Central memory CD8-positive, alpha-beta T cell (primary cell): ENCODE measurements around the gene HELZ2.

Experiments used
- ATAC-seq: fragments of 150-1000 bp; cut with Tn5 transposase; replicated peaks from 2 replicates; pipeline ENCODE4 v1.10.0; 2022; ENCODE audit warnings: mild to moderate bottlenecking, moderate FRiP score, moderate number of reproducible peaks; ENCODE audit not compliant: poor library complexity, severe bottlenecking; ENCODE audit errors: extremely low read depth
- DNase-seq, 2 donors: peaks; one replicate each; pipeline ENCODE4 v3.0.0; 2021; ENCODE audit warnings: low spot score in 2 of 2
- H3K27ac Mint-ChIP-seq: one replicate; pipeline ENCODE4 v1.8.0; 2022; ENCODE audit warnings: low read depth, mild to moderate bottlenecking, moderate library complexity, mixed read lengths
- H3K27me3 Mint-ChIP-seq: one replicate; pipeline ENCODE4 v1.8.0; 2022; ENCODE audit warnings: mixed read lengths
- H3K36me3 Mint-ChIP-seq: one replicate; pipeline ENCODE4 v1.8.0; 2022; ENCODE audit warnings: mild to moderate bottlenecking, moderate library complexity, mixed read lengths; ENCODE audit not compliant: insufficient read depth
- H3K4me1 Mint-ChIP-seq: one replicate; pipeline ENCODE4 v1.8.0; 2022; ENCODE audit warnings: mixed read lengths
- H3K4me3 Mint-ChIP-seq: one replicate; pipeline ENCODE4 v1.8.0; 2022; ENCODE audit warnings: mild to moderate bottlenecking, moderate library complexity, mixed read lengths
- H3K9me3 Mint-ChIP-seq: one replicate; pipeline ENCODE4 v1.8.0; 2022; ENCODE audit warnings: mixed read lengths

HELZ2 gene

DNA sequence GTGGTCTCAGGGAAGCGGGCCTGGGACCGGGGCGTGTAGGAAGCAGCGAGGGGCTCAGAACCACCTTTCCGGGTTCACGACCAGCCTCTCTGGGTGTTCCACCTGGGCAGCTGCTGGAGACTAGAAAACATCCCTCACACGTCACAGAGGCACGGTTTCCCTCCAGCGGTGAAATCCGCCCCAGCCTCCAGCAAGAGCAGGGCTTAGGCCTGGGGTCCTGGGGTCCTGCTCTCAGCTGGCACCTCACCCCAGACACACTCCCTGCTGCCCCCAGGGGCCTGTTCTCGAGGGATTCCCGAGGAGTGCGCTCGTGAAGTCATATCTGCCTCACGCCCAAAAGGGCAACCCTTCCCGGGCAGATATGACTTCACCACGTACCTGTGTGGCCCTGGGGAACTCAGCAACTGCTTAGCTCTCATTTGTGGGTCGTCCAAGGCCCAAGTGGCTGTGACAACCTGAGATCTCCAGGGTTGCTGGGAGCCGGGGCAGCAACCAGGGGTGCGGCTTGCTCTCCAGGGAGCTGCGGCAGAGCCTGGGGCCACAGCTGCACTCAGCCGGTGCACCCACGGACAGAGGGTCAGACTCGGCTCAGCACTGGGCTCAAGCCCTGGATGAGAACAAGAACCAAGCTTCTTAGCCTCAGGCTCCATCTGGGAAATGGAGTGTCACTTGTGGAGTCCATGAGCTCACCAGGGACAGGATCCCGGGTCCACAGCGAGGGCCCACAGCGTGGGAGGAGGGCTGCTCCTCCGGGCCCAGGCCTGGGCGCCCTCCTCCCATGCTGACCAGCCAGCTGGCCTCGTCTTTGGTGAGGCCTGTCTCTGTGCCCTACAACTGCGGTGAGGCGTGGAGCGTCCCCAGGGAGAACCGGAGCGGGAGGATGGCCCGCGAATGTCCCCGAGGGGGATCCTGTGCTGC, 19.4 kb downstream of the HELZ2 start:
- no peak for DNase-seq

GRCh38 chr20:63553933-63554290, 20.1 kb downstream of the HELZ2 start, which contains the start of gene FNDC11:
TSS of gene FNDC11 (plus strand) at chr20:63554159. CDS start at chr20:63555664, 1,505 bp downstream.
- peak; percentile 4 for ATAC-seq
- Mint-ChIP-seq H3K36me3 (peaks cover 13% of the 10 kb centered on the region), H3K27ac (peak within 1 kb of the TSS; percentile 76), H3K4me3 (peak within 1 kb of the TSS; percentile 75), H3K9me3 (no peaks in the 10 kb centered on the region), H3K27me3 (peaks cover 17% of the 10 kb centered on the region), H3K4me1 (peaks cover 19% of the 10 kb centered on the region)
- DNase-seq: no peak

More for the DNA sequence above, 19.4 kb downstream of the HELZ2 start:
- Mint-ChIP-seq H3K4me3 (peak overlapping the region; percentile 75), H3K27ac (no peak overlapping the region), H3K27me3 (peaks cover 9% of the 10 kb centered on the region), H3K9me3 (no peaks in the 10 kb centered on the region), H3K4me1 (peaks cover 19% of the 10 kb centered on the region), H3K36me3 (peaks cover 13% of the 10 kb centered on the region)
- no peak for ATAC-seq

- Mint-ChIP-seq H3K4me1 (peaks cover 19% of the 10 kb centered on the region), H3K27me3 (peaks cover 22% of the 10 kb centered on the region), H3K36me3 (peaks cover 10% of the 10 kb centered on the region)
Measured at GRCh38 chr20:63553251-63553932, 20.6 kb downstream of the HELZ2 start.

DNA sequence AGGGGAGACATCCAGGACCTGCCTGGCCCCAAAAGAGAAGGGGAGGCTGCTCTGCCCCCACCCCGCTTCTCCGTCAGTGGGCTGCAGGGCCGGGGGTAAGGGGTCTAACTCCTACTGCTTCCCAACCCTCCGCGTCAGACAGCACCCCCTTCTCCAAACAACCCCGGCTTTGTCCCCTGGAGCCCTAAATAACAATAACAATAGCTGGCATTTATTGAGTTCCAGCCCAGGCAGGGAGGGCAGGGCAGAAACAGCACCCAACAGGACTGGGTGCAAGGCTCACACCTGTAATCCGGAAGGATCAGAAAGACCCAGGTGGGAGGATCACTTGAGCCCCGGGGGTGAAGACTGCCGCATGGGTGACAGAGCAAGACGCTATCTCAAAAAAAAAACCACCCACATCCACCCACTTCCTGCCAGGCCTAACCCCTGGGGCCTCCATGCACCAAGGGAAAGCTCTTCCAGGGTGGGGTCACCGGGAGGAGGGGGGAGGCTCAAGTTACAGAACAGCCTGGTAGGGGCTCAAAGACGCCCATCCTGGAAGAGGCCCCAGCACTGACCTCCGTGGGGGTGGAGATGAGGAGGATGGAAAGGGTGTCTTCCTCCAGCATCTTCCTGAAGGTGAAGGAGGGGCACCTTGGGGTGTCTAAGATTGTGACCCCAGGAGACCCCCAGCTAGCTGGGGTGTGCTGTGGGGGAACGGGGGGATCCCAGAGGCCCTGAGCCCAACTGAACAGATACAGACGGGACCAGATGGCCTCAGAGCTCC, 21.4 kb downstream of the HELZ2 start:
- ATAC-seq: peak; percentile 77
- peaks cover 22% of the 10 kb centered on the region for H3K27me3 Mint-ChIP-seq
- H3K9me3 Mint-ChIP-seq: no peaks in the 10 kb centered on the region
- H3K27ac Mint-ChIP-seq: peak overlapping the region; percentile 76
- peaks cover 10% of the 10 kb centered on the region for H3K36me3 Mint-ChIP-seq
- peaks cover 19% of the 10 kb centered on the region for H3K4me1 Mint-ChIP-seq
- peak overlapping the region; percentile 75 for H3K4me3 Mint-ChIP-seq
- DNase-seq: peak; percentile 57 to 68

More at GRCh38 chr20:63553251-63553932, 20.6 kb downstream of the HELZ2 start:
- Mint-ChIP-seq H3K27ac (peak overlapping the region; percentile 76), H3K4me3 (peak overlapping the region; percentile 75), H3K9me3 (no peaks in the 10 kb centered on the region)
- peak; percentile 83 to 91 for DNase-seq
- peak; percentile 66 for ATAC-seq

DNA sequence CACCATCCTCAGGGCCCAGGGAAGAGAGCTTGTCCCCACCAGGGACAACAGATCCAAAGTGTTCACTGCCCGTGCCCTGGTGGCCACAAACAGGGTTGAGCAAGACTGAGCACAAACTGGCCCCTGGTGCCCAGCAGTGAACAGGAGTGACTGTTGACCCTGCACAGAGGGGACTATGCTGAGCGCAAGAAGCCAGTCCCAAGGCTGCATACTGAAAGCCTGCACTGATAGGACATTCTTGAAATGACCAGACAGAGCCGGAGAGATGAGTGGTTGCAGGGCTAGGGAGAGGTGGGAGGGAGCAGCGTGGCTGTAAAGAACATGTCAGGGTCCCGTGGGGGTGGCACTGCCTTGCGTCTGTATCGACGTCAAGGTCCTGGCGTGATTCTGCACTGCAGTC, 23.0 kb downstream of the HELZ2 start:
- Mint-ChIP-seq H3K27ac (no peak overlapping the region), H3K4me1 (peaks cover 13% of the 10 kb centered on the region), H3K4me3 (no peak overlapping the region), H3K9me3 (no peaks in the 10 kb centered on the region), H3K27me3 (peaks cover 22% of the 10 kb centered on the region), H3K36me3 (peaks cover 7% of the 10 kb centered on the region)
- ATAC-seq: no peak
- no peak for DNase-seq

GRCh38 chr20:63549679-63550282, 24.3 kb downstream of the HELZ2 start:
- H3K36me3 Mint-ChIP-seq: peaks cover 7% of the 10 kb centered on the region
- H3K9me3 Mint-ChIP-seq: no peaks in the 10 kb centered on the region
- H3K27ac Mint-ChIP-seq: no peak overlapping the region
- H3K4me1 Mint-ChIP-seq: peaks cover 18% of the 10 kb centered on the region
- no peak overlapping the region for H3K4me3 Mint-ChIP-seq
- ATAC-seq (no peak), DNase-seq (no peak)
- peaks cover 22% of the 10 kb centered on the region for H3K27me3 Mint-ChIP-seq

DNA sequence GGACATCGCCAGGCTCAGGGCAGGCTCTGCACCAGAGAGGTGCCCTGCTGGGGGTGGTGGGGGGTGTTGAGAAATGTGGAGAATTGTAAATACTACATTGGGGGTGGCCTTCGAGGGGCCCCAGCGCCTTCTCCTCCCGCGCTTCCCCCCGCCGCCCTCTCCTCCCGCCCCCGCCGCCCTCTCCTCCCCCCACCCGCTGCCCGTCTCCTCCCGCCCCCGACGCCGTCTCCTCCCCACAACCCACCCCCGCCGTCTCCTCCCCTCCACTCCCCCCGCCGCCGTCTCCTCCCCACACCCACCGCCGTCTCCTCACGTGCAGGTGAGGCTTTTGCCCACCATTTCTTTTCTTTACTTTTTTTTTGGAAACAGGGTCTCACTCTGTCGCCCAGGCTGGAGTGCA, 25.0 kb downstream of the HELZ2 start:
- H3K9me3 Mint-ChIP-seq: no peaks in the 10 kb centered on the region
- ATAC-seq (no peak), DNase-seq (no peak)

DNA sequence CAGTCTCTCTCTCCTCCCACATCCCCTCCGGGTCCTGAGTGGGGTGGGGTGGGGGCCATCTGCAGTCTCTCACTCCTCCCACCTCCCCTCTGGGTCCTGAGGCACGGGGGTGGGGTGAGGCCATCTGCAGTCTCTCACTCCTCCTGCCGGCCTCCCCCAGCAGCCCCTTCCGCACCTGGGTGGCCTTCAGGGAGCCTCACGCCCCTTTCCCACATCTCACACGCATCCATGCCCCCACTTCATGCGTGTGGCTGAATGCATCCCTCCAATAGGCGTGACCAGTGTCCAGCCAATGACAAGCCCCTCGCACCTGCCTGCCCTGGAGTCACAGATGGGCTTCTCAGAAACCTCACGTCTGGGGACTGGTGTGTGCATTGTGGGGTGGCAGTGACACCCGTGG, 25.5 kb downstream of the HELZ2 start:
- Mint-ChIP-seq H3K4me3 (no peak overlapping the region), H3K27ac (no peak overlapping the region), H3K36me3 (peaks cover 7% of the 10 kb centered on the region), H3K4me1 (peaks cover 18% of the 10 kb centered on the region), H3K27me3 (peaks cover 22% of the 10 kb centered on the region), H3K9me3 (no peaks in the 10 kb centered on the region)
- DNase-seq (no peak), ATAC-seq (no peak)

More for the DNA sequence above, 25.0 kb downstream of the HELZ2 start:
- peaks cover 18% of the 10 kb centered on the region for H3K4me1 Mint-ChIP-seq
- H3K27ac Mint-ChIP-seq: no peak overlapping the region
- peaks cover 7% of the 10 kb centered on the region for H3K36me3 Mint-ChIP-seq
- no peak overlapping the region for H3K4me3 Mint-ChIP-seq
- peaks cover 22% of the 10 kb centered on the region for H3K27me3 Mint-ChIP-seq

DNA sequence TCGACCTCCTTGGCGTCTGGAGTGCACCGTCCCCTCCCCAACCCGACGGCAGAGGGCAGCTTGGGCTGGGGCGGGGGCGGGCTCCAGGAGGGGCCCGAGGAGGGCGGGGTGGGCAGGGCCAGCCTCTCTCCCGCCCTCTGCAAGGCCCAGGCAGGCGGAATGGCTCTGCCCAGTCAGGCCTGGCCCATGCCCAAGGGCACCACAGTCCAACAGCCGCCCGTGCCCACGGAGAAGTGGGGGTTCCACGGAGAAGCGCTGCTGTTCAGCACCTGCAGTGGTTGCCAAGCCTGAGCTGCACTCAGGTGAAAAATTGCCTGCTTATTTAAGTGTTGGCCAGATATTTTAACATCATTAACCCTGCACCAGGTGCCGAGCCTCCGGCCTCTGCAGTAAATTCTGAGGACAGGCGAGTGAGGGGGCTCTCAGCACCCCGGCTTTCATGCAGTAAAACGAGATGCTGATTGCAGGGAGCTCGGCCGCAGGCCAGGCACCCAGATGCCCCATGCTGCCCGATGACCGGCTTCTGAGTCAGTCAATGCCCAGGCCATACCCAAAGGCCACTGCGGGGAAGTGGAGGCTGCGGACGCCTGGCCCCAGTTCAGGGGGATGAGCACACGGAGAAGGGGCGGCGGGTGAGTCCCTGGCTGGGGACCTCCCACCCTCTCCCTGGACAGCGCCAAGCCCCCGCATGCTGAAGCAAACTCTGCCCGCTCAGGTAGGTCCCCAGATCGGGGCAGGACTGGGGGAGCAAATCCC, 26.1 kb downstream of the HELZ2 start, which contains the start of gene SRMS:
Gene SRMS, minus strand, starts transcription at position 25 of the 756 bp plus-strand sequence. CDS start 286 bp downstream, outside the sequence.
- H3K4me1 Mint-ChIP-seq: peaks cover 15% of the 10 kb centered on the region
- H3K27me3 Mint-ChIP-seq: peaks cover 22% of the 10 kb centered on the region
- no peak within 1 kb of the TSS for H3K4me3 Mint-ChIP-seq
- peaks cover 3% of the 10 kb centered on the region for H3K36me3 Mint-ChIP-seq
- ATAC-seq: no peak
- H3K27ac Mint-ChIP-seq: no peak within 1 kb of the TSS
- DNase-seq: no peak
- H3K9me3 Mint-ChIP-seq: no peaks in the 10 kb centered on the region

DNA sequence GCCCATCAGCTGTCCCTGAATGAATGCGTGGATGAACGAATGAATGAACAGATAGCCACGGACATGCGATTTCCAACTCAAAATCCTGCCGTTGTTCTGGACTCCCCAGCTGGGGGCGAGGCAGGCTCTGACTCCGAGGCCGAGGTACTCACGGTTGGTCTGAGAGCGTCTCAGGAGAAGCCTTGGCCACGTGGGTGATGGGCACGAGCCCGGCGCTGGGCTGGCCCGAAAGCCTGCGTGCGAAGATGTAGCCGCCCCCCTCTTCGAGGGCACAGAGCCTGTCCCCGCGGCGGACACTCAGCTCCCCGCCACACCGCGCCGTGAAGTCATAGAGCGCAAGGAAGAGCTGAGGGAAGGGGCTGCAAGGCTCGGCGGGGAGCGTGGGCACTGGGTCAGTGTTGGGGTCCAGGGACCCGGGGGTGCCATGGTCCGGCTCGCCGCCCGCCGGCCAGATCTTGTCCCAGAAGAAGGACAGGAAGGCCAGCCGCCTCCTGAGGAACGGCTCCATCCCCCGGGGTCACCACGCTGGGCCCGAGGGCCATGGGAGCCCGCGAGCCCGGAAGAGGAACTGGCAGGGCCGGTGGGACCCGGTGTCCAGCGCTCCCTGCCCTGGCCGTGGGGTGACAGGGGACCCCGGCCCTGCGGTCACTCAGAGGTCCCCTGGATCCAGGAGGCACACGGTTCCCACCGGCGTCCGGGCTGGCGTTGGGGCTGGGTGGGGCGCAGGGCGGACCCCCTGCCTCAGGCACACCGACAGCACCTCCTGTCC, 26.9 kb downstream of the HELZ2 start:
- no peaks in the 10 kb centered on the region for H3K9me3 Mint-ChIP-seq
- peaks cover 22% of the 10 kb centered on the region for H3K27me3 Mint-ChIP-seq
- ATAC-seq: no peak
- peaks cover 8% of the 10 kb centered on the region for H3K4me1 Mint-ChIP-seq
- no peak overlapping the region for H3K27ac Mint-ChIP-seq
- DNase-seq: no peak
- H3K4me3 Mint-ChIP-seq: no peak overlapping the region
- H3K36me3 Mint-ChIP-seq: no peaks in the 10 kb centered on the region
